HG03139 (cell line): ENCODE results near the gene FGF19.

Experiments
- ATAC-seq: cut with Tn5 transposase; IDR thresholded peaks from one replicate; pipeline ENCODE4 v1.9.1; 2021; ENCODE audit not compliant: unreplicated experiment

The FGF19 gene

GRCh38 chr11:69674267-69674885, 29.4 kb downstream of the FGF19 start:
- ATAC-seq = no peak

GRCh38 chr11:69671734-69672465, 31.9 kb downstream of the FGF19 start:
- ATAC-seq = no peak

- ATAC-seq = no peak
Measured at GRCh38 chr11:69670158-69670845, 33.5 kb downstream of the FGF19 start.

- ATAC-seq = no peak
Measured at GRCh38 chr11:69669486-69669885, 34.3 kb downstream of the FGF19 start.

- ATAC-seq = no peak
Measured at GRCh38 chr11:69667619-69668604, 35.9 kb downstream of the FGF19 start.

- ATAC-seq = no peak
Measured at GRCh38 chr11:69666752-69667536, 36.9 kb downstream of the FGF19 start.

GRCh38 chr11:69666261-69666660, 37.6 kb downstream of the FGF19 start:
- no peak for ATAC-seq

- no peak for ATAC-seq
Measured at GRCh38 chr11:69665669-69666068, 38.2 kb downstream of the FGF19 start.

- ATAC-seq = no peak
Measured at GRCh38 chr11:69664901-69665300, 38.9 kb downstream of the FGF19 start.

- no peak for ATAC-seq
Measured at GRCh38 chr11:69664103-69664775, 39.6 kb downstream of the FGF19 start.

- ATAC-seq = no peak
Measured at GRCh38 chr11:69663326-69663725, 40.5 kb downstream of the FGF19 start.

GRCh38 chr11:69662806-69663205, 41.0 kb downstream of the FGF19 start:
- no peak for ATAC-seq

GRCh38 chr11:69662021-69662698, 41.7 kb downstream of the FGF19 start:
- ATAC-seq = no peak

GRCh38 chr11:69661413-69661715, 42.5 kb downstream of the FGF19 start:
- ATAC-seq = no peak

- no peak for ATAC-seq
Measured at GRCh38 chr11:69660001-69660500, 43.8 kb downstream of the FGF19 start.

- ATAC-seq = no peak
Measured at GRCh38 chr11:69659591-69659990, 44.2 kb downstream of the FGF19 start.

- ATAC-seq = no peak
Measured at GRCh38 chr11:69658626-69659450, 45.0 kb downstream of the FGF19 start.

- ATAC-seq = no peak
Measured at GRCh38 chr11:69657911-69658625, 45.8 kb downstream of the FGF19 start.
